Ectodermal cell (in vitro differentiated cells): Measurements from ENCODE around the gene CCSER1.

Source experiments
- H3K27ac ChIP-seq: 2 replicates; pipeline ENCODE4 v1.7.0; 2013; ENCODE audit warnings: mild to moderate bottlenecking, low read depth, low read length; ENCODE audit not compliant: insufficient read depth, poor library complexity, severe bottlenecking
- H3K27me3 ChIP-seq: 2 replicates; pipeline ENCODE4 v1.7.0; 2013; ENCODE audit warnings: mild to moderate bottlenecking, low read length; ENCODE audit not compliant: insufficient read depth, control insufficient read depth, poor library complexity, severe bottlenecking
- H3K36me3 ChIP-seq: one replicate; pipeline ENCODE4 v1.7.0; 2013; ENCODE audit warnings: low read length; ENCODE audit not compliant: control insufficient read depth, insufficient read depth
- H3K4me1 ChIP-seq: one replicate; pipeline ENCODE4 v1.7.0; 2013; ENCODE audit warnings: low read length; ENCODE audit not compliant: control insufficient read depth, insufficient read depth
- H3K4me3 ChIP-seq: 2 replicates; pipeline ENCODE4 v1.7.0; 2013; ENCODE audit warnings: low read depth, low read length, control low read depth; ENCODE audit not compliant: insufficient read depth
- H3K9me3 ChIP-seq: 2 replicates; pipeline ENCODE4 v1.7.0; 2013; ENCODE audit warnings: mild to moderate bottlenecking, low read length, moderate library complexity; ENCODE audit not compliant: control insufficient read depth
- WGBS, 2 experiments: methylation state at CpG; one replicate each; pipeline ENCODE4 v1.1.7; 2013; ENCODE audit warnings: missing lambda C conversion rate in 2 of 2; 5-methylcytosine and 5-hydroxymethylcytosine counted together

CCSER1 gene

DNA sequence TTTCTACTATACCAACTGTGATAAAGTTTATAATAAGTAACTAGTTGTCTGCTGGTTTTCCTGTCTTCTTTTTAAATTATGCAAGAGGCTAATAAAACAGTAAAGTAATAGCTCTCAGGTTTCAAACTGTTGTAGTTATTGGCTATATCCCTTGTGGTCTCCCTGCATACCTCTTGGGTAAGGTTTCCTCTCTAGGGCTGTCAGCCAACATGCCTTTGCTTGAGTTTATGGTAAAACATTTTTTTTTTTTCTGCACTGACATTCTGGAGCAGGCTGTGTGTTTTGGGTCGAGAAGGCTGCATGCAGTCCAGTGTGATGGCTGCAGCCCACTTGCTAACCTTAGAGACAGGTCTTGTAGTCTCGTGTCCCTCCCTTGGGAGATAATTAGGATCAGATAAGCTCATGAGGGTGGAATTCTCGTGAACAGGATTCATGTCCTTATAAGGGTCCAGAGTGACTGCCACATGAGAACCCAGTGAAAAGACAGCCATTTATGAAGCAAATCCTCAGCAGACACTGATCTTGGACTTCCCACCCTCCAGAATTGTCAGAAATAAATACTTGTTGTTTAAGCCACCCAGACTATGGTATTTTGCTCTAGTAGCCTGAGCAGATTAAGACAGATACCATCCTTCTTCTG is 831.2 kb downstream of the CCSER1 start:
- Histone ChIP-seq H3K27ac (no peak overlapping the region), H3K27me3 (no peaks in the 10 kb centered on the region)
- 82 to 96% methylated on average over 3 of the region's 3 CpGs for WGBS, 2 experiments

DNA sequence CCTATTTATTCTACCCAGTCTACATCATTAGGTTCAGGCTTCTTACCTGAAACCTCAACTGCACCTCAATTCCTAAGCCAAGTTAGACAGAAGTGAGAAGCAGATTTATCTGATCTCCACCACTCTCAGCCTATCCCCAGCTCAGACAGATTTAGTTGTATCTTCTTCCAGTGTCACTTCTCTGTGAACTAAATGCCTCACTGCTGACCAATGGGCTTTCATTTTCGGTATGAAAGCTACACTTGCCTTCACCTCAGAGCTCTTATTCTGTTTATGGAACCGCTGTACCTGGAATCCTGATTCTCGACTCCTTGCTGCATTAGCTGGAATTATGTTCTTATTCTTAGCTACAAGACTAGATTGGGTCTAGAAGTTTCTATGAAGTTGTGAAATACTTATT is 833.2 kb downstream of the CCSER1 start:
- Histone ChIP-seq H3K4me1 (no peaks in the 10 kb centered on the region), H3K27me3 (no peaks in the 10 kb centered on the region), H3K36me3 (no peaks in the 10 kb centered on the region), H3K9me3 (no peaks in the 10 kb centered on the region), H3K4me3 (no peak overlapping the region), H3K27ac (no peak overlapping the region)
- WGBS, 2 experiments, result 96 to 98% methylated on average over 3 of the region's 3 CpGs

More for the DNA sequence above, 831.2 kb downstream of the CCSER1 start:
- Histone ChIP-seq H3K36me3 (no peaks in the 10 kb centered on the region), H3K9me3 (no peaks in the 10 kb centered on the region), H3K4me1 (no peaks in the 10 kb centered on the region), H3K4me3 (no peak overlapping the region)

DNA sequence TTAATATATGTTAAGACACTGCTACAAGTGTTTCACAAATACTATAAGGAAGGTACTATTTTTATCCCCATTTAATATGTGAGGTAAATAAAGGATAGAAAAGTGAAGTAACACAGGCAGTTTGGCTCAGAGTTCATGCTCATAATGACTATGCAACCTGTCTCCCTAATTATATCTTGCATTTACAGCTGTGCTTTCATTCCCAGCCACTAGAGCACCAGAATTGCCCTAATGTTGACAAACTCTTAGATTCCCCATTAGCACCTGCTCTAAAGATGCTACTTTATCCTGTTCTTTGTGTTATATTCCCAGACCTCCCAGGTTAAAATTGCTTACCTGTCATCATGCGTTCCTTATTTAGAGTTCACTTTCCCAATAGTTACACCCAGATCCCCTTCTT is 833.6 kb downstream of the CCSER1 start:
- Histone ChIP-seq H3K4me1 (no peaks in the 10 kb centered on the region), H3K27me3 (no peaks in the 10 kb centered on the region), H3K36me3 (no peaks in the 10 kb centered on the region), H3K9me3 (no peaks in the 10 kb centered on the region), H3K4me3 (no peak overlapping the region), H3K27ac (no peak overlapping the region)
- WGBS, 2 experiments, result 94 to 95% methylated on average over 1 of the region's 1 CpG

DNA sequence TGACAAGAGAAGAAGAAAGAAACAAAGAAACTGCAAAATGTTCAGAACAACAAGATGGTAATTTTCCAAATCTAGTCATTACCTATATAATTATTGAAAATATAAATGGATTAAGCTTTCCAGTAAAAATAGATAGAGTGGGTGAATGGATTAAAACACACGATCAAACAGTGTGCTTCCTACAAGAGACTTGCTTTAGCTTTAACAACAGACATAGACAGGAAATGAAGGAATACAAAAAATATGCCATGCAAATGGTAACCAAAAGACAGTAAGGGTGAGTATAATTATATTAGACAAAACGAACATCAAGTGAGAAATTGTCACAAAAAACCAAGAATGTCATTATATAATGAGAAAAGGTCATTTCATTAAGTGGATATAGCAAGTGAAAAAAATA is 842.8 kb downstream of the CCSER1 start:
- H3K36me3 ChIP-seq, result no peaks in the 10 kb centered on the region
- no peaks in the 10 kb centered on the region for H3K27me3 ChIP-seq
- WGBS, 2 experiments, result 92 to 100% methylated on average over 1 to 2 of the region's 2 CpGs
- H3K27ac ChIP-seq, result no peak overlapping the region
- no peak overlapping the region for H3K4me3 ChIP-seq
- no peaks in the 10 kb centered on the region for H3K4me1 ChIP-seq
- H3K9me3 ChIP-seq, result no peaks in the 10 kb centered on the region

DNA sequence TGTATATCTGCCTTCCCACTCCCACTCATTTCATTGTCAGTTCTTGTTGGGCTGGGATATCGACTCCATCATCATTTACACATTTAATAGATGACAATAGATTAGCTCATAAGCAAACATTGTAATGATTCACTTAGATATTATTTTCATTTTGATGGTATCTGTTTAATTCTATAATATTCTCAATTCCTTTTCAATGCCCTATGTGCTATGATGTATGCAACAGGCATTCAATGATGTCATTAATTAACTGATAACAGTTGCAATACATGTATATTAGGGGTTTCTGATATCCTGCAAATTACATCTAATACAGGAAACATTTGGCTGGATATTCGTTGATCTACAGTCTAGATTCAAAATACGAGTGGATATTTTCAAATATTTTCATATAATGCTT is 850.5 kb downstream of the CCSER1 start:
- Histone ChIP-seq H3K4me1 (no peaks in the 10 kb centered on the region), H3K27ac (no peak overlapping the region), H3K27me3 (no peaks in the 10 kb centered on the region), H3K4me3 (no peak overlapping the region), H3K9me3 (no peaks in the 10 kb centered on the region), H3K36me3 (no peaks in the 10 kb centered on the region)
- WGBS, 2 experiments, result 94 to 100% methylated on average over 1 to 2 of the region's 3 CpGs

DNA sequence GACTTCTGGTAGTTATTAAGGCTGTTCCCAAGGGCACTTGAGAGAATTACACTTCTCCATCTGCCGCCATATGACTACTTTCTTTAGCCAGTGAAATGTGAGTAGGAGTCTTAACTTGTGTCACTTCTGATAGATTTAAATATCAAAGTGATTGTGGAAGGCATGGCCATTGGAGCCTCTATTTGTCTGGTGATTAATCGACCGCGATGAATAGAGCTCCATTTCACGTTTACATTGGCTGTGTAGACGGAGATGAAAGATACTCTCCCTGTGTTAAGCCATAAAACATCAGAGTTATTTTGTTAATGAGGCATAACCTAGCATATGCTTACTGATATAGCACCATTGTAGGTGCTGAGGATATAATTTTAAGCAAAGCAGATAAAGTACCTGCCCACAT is 852.4 kb downstream of the CCSER1 start:
- Histone ChIP-seq H3K27ac (no peak overlapping the region), H3K9me3 (no peaks in the 10 kb centered on the region), H3K36me3 (no peaks in the 10 kb centered on the region), H3K4me1 (no peaks in the 10 kb centered on the region), H3K27me3 (no peaks in the 10 kb centered on the region), H3K4me3 (no peak overlapping the region)
- WGBS, 2 experiments, result 95% methylated on average over 6 of the region's 6 CpGs

DNA sequence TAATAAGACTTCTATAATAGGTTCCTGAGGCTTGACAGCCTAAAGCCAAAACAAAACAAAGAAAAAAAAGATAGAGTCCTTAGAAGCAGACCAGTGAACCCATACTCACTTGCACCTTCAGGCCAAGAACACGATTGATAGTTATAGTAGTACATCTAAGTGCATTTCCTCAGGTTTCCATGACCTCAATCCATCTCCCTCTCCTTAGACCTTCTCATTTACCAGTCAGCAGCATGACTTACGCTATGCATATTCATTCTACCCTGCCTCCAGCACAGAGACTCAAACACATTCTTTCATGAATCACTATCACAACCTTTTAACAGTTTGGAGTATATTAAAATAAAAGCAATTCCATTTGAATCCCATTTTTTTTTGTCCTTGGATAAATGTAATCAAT is 855.6 kb downstream of the CCSER1 start:
- H3K36me3 ChIP-seq, result no peaks in the 10 kb centered on the region
- no peak overlapping the region for H3K27ac ChIP-seq
- H3K27me3 ChIP-seq, result no peaks in the 10 kb centered on the region
- H3K4me3 ChIP-seq, result no peak overlapping the region
- H3K4me1 ChIP-seq, result no peaks in the 10 kb centered on the region
- no peaks in the 10 kb centered on the region for H3K9me3 ChIP-seq
- WGBS, 2 experiments, result 92 to 95% methylated on average over 2 of the region's 2 CpGs

DNA sequence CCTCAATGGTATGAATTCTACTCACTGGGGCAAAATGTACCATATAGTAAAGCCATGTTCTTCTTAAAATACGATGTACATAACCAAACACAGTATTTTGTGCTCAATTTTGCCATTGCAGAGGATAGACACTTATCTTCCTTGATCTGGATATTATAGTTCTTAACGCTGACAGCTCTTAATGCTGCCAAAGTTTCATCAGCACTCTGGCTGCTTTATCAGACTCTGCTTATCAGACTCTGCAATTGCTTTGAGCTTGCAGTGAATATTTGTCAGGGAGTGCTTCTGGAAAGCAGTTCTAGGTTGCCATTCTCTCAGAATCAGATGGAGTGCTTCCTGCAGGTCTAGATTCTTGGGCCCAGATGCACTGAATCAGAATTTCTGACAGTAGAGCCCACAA is 863.1 kb downstream of the CCSER1 start:
- WGBS, 2 experiments, result 92 to 93% methylated on average over 2 of the region's 2 CpGs
- Histone ChIP-seq H3K36me3 (no peaks in the 10 kb centered on the region), H3K4me3 (no peak overlapping the region), H3K27ac (no peak overlapping the region), H3K9me3 (no peaks in the 10 kb centered on the region), H3K27me3 (no peaks in the 10 kb centered on the region), H3K4me1 (no peaks in the 10 kb centered on the region)

DNA sequence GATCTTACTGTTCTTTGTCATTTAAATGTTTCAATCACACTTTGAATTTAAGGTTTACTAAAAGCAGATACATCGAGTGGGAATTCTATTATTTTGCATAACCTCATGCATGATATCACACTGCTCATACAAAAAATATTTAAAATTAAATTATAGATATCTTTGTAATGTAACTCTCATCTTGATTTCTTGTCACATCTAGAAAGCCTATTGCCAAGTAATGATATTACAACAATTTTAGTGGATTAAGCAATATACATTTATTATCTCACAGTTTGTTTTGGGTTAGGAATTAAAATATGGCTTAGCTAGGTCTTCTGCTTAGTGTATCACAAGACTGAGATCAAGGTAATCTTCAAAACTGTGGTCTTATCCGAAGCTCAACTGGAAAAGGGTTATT is 865.0 kb downstream of the CCSER1 start:
- no peaks in the 10 kb centered on the region for H3K4me1 ChIP-seq
- H3K9me3 ChIP-seq, result no peaks in the 10 kb centered on the region
- H3K27me3 ChIP-seq, result no peaks in the 10 kb centered on the region
- H3K4me3 ChIP-seq, result no peak overlapping the region
- H3K27ac ChIP-seq, result no peak overlapping the region
- H3K36me3 ChIP-seq, result no peaks in the 10 kb centered on the region
- WGBS, 2 experiments, result 67% methylated on average over 2 of the region's 2 CpGs; no CpG with 5 or more reads in 1 of the 2 experiments

DNA sequence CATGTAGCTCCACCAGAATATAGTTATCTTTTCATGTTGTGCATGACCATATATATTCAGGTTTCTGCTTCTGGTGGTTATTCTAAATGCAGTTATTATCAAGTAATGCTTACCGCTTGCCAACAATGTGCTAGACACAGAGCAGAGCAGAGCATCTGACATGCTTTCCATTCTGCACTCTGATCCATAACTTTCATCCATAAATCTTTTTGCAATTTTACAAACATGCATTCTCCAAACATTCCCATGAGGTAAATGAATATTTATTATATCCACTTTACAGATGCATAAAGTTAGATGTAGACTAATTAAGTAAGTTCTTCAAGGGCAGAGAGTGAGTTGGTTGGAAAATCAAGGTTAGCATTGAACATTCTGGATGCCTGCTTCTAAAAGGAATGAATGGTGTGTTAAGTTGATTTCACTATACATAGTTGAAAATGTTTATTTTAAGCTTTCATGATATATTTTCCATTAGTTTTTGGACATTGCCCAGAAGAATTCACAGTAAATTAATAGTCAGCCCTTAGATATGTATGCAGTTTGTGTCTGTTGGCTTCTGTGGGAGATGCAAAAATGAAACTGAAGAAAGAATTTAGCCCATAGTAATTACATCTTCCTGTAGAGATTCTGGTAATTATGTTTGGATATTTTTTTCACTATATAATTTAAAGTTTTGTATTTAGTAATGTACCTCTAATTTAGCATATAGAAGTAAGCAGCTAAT is 867.8 kb downstream of the CCSER1 start:
- Histone ChIP-seq H3K27me3 (no peaks in the 10 kb centered on the region), H3K27ac (no peak overlapping the region), H3K4me1 (no peaks in the 10 kb centered on the region), H3K4me3 (no peak overlapping the region), H3K36me3 (no peaks in the 10 kb centered on the region), H3K9me3 (no peaks in the 10 kb centered on the region)
- 82 to 92% methylated on average over 1 of the region's 1 CpG for WGBS, 2 experiments
